K562 (cell line): Measurements from ENCODE around the gene LY6G6C. TPM values are rescaled to one million over a fixed set of nuclear protein-coding genes. Genes with fewer than 3 reads are reported as not detected.

ENCODE experiments used
- BRF2 ChIP-seq: IDR thresholded peaks from 3 replicates; pipeline ENCODE4 v1.6.1; 2011; ENCODE audit warnings: borderline replicate concordance, mild to moderate bottlenecking; ENCODE audit not compliant: insufficient read length, insufficient read depth
- DDX20 ChIP-seq: fragments of 450-650 bp; IDR thresholded peaks from 2 replicates; pipeline ENCODE4 v1.6.1; 2016; ENCODE audit warnings: missing genetic modification characterization, low read depth, mild to moderate bottlenecking, missing compliant biosample characterization, moderate library complexity
- ELF1 ChIP-seq: fragments of 200-800 bp; sonication (Bioruptor generic); IDR thresholded peaks from 2 replicates; pipeline ENCODE4 v1.6.1; 2016; ENCODE audit warnings: missing genetic modification characterization, missing compliant biosample characterization
- EZH2 ChIP-seq: IDR thresholded peaks from 2 replicates; pipeline ENCODE4 v1.6.1; 2012; ENCODE audit warnings: low read depth, mild to moderate bottlenecking, inconsistent platforms, low read length, borderline replicate concordance
- GTF2E2 ChIP-seq: fragments of 200-800 bp; sonication (Bioruptor generic); IDR thresholded peaks from 2 replicates; pipeline ENCODE4 v1.6.1; 2016; ENCODE audit warnings: missing genetic modification characterization, missing compliant biosample characterization
- HDAC6 ChIP-seq: IDR thresholded peaks from 2 replicates; pipeline ENCODE4 v1.6.1; 2012; ENCODE audit warnings: low read depth, mild to moderate bottlenecking, control low read depth, inconsistent platforms, low read length, moderate library complexity
- HNRNPH1 ChIP-seq: fragments of 200-400 bp; formaldehyde crosslinking; optimal IDR thresholded peaks from 2 replicates; pipeline ENCODE3; 2017; ENCODE audit warnings: low read depth, mild to moderate bottlenecking, low read length, moderate library complexity
- HOMEZ ChIP-seq: fragments of 250-450 bp; sonication (Bioruptor Pico); IDR thresholded peaks from 2 replicates; pipeline ENCODE4 v1.4.0; 2020; ENCODE audit warnings: mild to moderate bottlenecking, moderate library complexity
- POLR2G ChIP-seq: fragments of 200-400 bp; formaldehyde crosslinking; IDR thresholded peaks from 2 replicates; pipeline ENCODE4 v1.6.1; 2017; ENCODE audit warnings: low read depth, mild to moderate bottlenecking, antibody characterized with exemption, low read length, moderate library complexity
- RAD51 ChIP-seq: fragments of 450-650 bp; IDR thresholded peaks from 2 replicates; pipeline ENCODE4 v1.7.1; 2016; ENCODE audit warnings: low read depth, mild to moderate bottlenecking, borderline replicate concordance
- SIN3B ChIP-seq: fragments of 450-650 bp; IDR thresholded peaks from 2 replicates; pipeline ENCODE4 v1.6.1; 2017; ENCODE audit warnings: low read depth, mild to moderate bottlenecking, moderate library complexity
- SRF ChIP-seq, 2 experiments: fragments of 250-450, 450-650 bp in 1 of 2; sonication (Bioruptor Pico) in 1 of 2; sonication (generic) in 1 of 2; formaldehyde crosslinking; IDR thresholded peaks; 2 replicates each; pipeline versions ENCODE4 v1.5.0 to v1.5.1; 2020 to 2022; ENCODE audit warnings: mild to moderate bottlenecking in 1 of 2, missing genetic modification reagents in 1 of 2
- SRSF1 ChIP-seq: fragments of 200-400 bp; formaldehyde crosslinking; IDR thresholded peaks from 2 replicates; pipeline ENCODE4 v1.6.1; 2017; ENCODE audit warnings: mild to moderate bottlenecking, low read depth, low read length, moderate library complexity
- TEAD4 ChIP-seq, 2 experiments: sonication (generic) in 1 of 2; formaldehyde crosslinking in 1 of 2; IDR thresholded peaks; 2 replicates each; pipeline versions ENCODE4 v1.6.1 to v1.8.0; 2012 to 2022; ENCODE audit warnings: borderline replicate concordance in 1 of 2, inconsistent platforms in 1 of 2, low read length in 1 of 2, mild to moderate bottlenecking in 1 of 2, missing genetic modification reagents in 1 of 2
- TFAM ChIP-seq: fragments of 250-450 bp; sonication (Bioruptor Pico); conservative IDR thresholded peaks from 2 replicates; pipeline ENCODE4 v1.5.0; 2021; ENCODE audit warnings: mild to moderate bottlenecking, moderate library complexity
- ZBTB34 ChIP-seq: fragments of 250-450 bp; sonication (Bioruptor Pico); IDR thresholded peaks from 2 replicates; pipeline ENCODE4 v1.8.0; 2021; ENCODE audit warnings: mild to moderate bottlenecking, moderate library complexity
- ZBTB5 ChIP-seq: fragments of 450-650 bp; IDR thresholded peaks from 2 replicates; pipeline ENCODE4 v1.6.1; 2017; ENCODE audit warnings: antibody characterized with exemption
- ZBTB7A ChIP-seq: IDR thresholded peaks from 2 replicates; pipeline ENCODE4 v1.6.1; 2011; ENCODE audit warnings: low read depth, mild to moderate bottlenecking, low read length, moderate library complexity, borderline replicate concordance; ENCODE audit not compliant: control insufficient read depth
- ZNF121 ChIP-seq: sonication (generic); formaldehyde crosslinking; conservative IDR thresholded peaks from 2 replicates; pipeline ENCODE4 v1.8.0; 2022; ENCODE audit warnings: missing genetic modification reagents
- ZNF384 ChIP-seq: IDR thresholded peaks from 2 replicates; pipeline ENCODE4 v1.6.1; 2012; ENCODE audit warnings: low read depth, low read length, improper control_type of control experiment
- ZNF717 ChIP-seq: fragments of 250-450 bp; sonication (Bioruptor Pico); IDR thresholded peaks from 2 replicates; pipeline ENCODE4 v1.5.0; 2021
- polyA plus RNA-seq, 8 experiments: library from polyadenylated mRNA; depleted of rRNA in 4 of 8; stranded (reverse) in 5 of 8; unstranded in 3 of 8; fragments of >200 nt; fragmentation: Nextera tagmentation in 2 of 8; fragmentation: Illumina TruSeq in 1 of 8; extraction: Ambion mirVana in 2 of 8; extraction: Trizol in 1 of 8; gene quantifications; 2 replicates each; pipeline versions ENCODE4 v1.2.1 to v1.2.3, GENCODE V29; 2011 to 2014; ENCODE audit warnings: inconsistent platforms in 1 of 8, missing spikeins in 1 of 8
- total RNA-seq, 7 experiments: library from RNA; depleted of rRNA in 6 of 7; stranded (reverse); fragments of >200 nt in 6 of 7; fragmentation: Illumina TruSeq in 2 of 7; extraction: Trizol in 2 of 7; gene quantifications; 2 replicates each; pipeline versions ENCODE4 v1.2.1 to v1.2.3, GENCODE V29; 2011 to 2021; ENCODE audit warnings: low replicate concordance in 1 of 7

Gene LY6G6C
- total and polyA plus RNA-seq, 9 of the 15 experiments (the other 6 are each of a cell fraction or from before 2014, with no cell fraction given), result 0.06 to 0.20 TPM; not detected in 7

- no peak for TF ChIP-seq ZBTB5
- TF ChIP-seq SIN3B, result no peak
- peak; percentile 92 for TF ChIP-seq POLR2G
- TF ChIP-seq GTF2E2 (tag), result no peak
- no peak for TF ChIP-seq RAD51
- no peak for TF ChIP-seq DDX20 (tag)
- no peak for TF ChIP-seq ZBTB34 (CRISPR knock-in tag)
- no peak for TF ChIP-seq SRSF1
- no peak for TF ChIP-seq ZNF384
- no peak for TF ChIP-seq HOMEZ (CRISPR knock-in tag)
- no peak for TF ChIP-seq BRF2
- TF ChIP-seq TEAD4 (IDR thresholded peaks at IDR 0.05; ENCODE audit: low read length), result no peak
- no peak; the same call in 1 of the 2 replicates for TF ChIP-seq TEAD4 (CRISPR knock-in tag; IDR thresholded peaks at IDR 0.05; ENCODE audit: borderline replicate concordance)
- no peak for TF ChIP-seq ZNF121 (CRISPR knock-in tag)
- TF ChIP-seq ZBTB7A, result peak; percentile 99
- TF ChIP-seq TFAM (CRISPR knock-in tag), result no peak
- TF ChIP-seq ELF1 (tag), result no peak
- no peak for TF ChIP-seq HNRNPH1
- TF ChIP-seq EZH2, result no peak
- no peak for TF ChIP-seq HDAC6
- no peak for TF ChIP-seq ZNF717
- no peak for TF ChIP-seq SRF (CRISPR knock-in tag; IDR thresholded peaks at IDR 0.05)
Measured at GRCh38 chr6:31728767-31729514, 7.4 kb upstream of the LY6G6C start, which contains the start of gene DDAH2 (continued).
